Common myeloid progenitor, CD34-positive (primary cell): ENCODE data around the gene P2RY14.

ENCODE experiments used
- CTCF ChIA-PET: fragments of 350-600 bp; sonication (Branson Sonifier 250); formaldehyde crosslinking; loops from one replicate; lab custom pipeline; 2021; ENCODE audit warnings: antibody characterized with exemption; lab: Charles Lee
- POLR2A ChIA-PET: fragments of 350-600 bp; sonication (Branson Sonifier 250); formaldehyde crosslinking; loops from one replicate; lab custom pipeline; 2021; ENCODE audit warnings: antibody characterized with exemption; lab: Charles Lee
- DNase-seq, 3 donors: peaks; one replicate each; pipeline versions ENCODE4 v3.0.0 to v3.0.0-alpha.2; 2013
- H3K27ac ChIP-seq, 2 experiments: 1 replicate in 1 of 2; 2 replicates in 1 of 2; pipeline ENCODE4 v1.7.0; 2013; ENCODE audit warnings: inconsistent platforms in 2 of 2, low read length in 2 of 2, mild to moderate bottlenecking in 2 of 2, low read depth in 1 of 2, moderate library complexity in 1 of 2; ENCODE audit not compliant: severe bottlenecking in 2 of 2, insufficient read depth in 1 of 2, poor library complexity in 1 of 2
- H3K27me3 ChIP-seq, 5 experiments: replicated peaks in 2 of 5; 1 replicate in 3 of 5; 2 replicates in 2 of 5; pipeline versions ENCODE4 v1.6.1 to v1.7.0; 2013; ENCODE audit warnings: low read length in 4 of 5, mild to moderate bottlenecking in 2 of 5, moderate library complexity in 2 of 5, inconsistent platforms in 1 of 5; ENCODE audit not compliant: insufficient read depth in 5 of 5, control insufficient read depth in 4 of 5
- H3K36me3 ChIP-seq, 4 experiments: 1 replicate in 2 of 4; 2 replicates in 2 of 4; pipeline versions ENCODE4 v1.6.1 to v1.7.0; 2013; ENCODE audit warnings: low read length in 3 of 4, control low read depth in 1 of 4, mild to moderate bottlenecking in 1 of 4; ENCODE audit not compliant: control insufficient read depth in 4 of 4, insufficient read depth in 4 of 4
- H3K4me1 ChIP-seq, 4 experiments: 1 replicate in 3 of 4; 2 replicates in 1 of 4; pipeline versions ENCODE4 v1.6.1 to v1.7.1; 2013; ENCODE audit warnings: low read length in 3 of 4, mild to moderate bottlenecking in 3 of 4, control low read depth in 1 of 4, inconsistent platforms in 1 of 4, moderate library complexity in 1 of 4; ENCODE audit not compliant: control insufficient read depth in 4 of 4, insufficient read depth in 4 of 4; ENCODE audit errors: control extremely low read depth in 1 of 4
- H3K4me3 ChIP-seq, 7 experiments: 1 replicate in 4 of 7; 2 replicates in 3 of 7; pipeline versions ENCODE4 v1.5.1 to v1.7.0; 2013; ENCODE audit warnings: mild to moderate bottlenecking in 7 of 7, low read length in 6 of 7, moderate library complexity in 6 of 7, inconsistent platforms in 2 of 7, low read depth in 2 of 7, control low read depth in 1 of 7; ENCODE audit not compliant: insufficient read depth in 4 of 7, control insufficient read depth in 1 of 7; ENCODE audit errors: extremely low read depth in 1 of 7
- H3K9me3 ChIP-seq, 5 experiments: 1 replicate in 4 of 5; 2 replicates in 1 of 5; pipeline versions ENCODE4 v1.6.1 to v1.7.1; 2013; ENCODE audit warnings: low read length in 4 of 5, mild to moderate bottlenecking in 2 of 5, inconsistent platforms in 1 of 5, low read depth in 1 of 5, moderate library complexity in 1 of 5; ENCODE audit not compliant: control insufficient read depth in 4 of 5, insufficient read depth in 2 of 5; ENCODE audit errors: control extremely low read depth in 1 of 5
- WGBS: methylation state at CpG from one replicate; pipeline ENCODE4 v1.1.5; 2013; ENCODE audit not compliant: insufficient coverage; 5-methylcytosine and 5-hydroxymethylcytosine counted together

P2RY14 gene

GRCh38 chr3:151312972-151313371 lies 34.6 kb upstream of the P2RY14 start:
- Histone ChIP-seq H3K27ac (no peak overlapping the region), H3K4me3 (no peak overlapping the region), H3K36me3 (peaks cover 0 to 11% (median 4%) of the 10 kb centered on the region in 4 experiments), H3K27me3 (no peaks in the 10 kb centered on the region), H3K9me3 (no peaks in the 10 kb centered on the region), H3K4me1 (no peaks in the 10 kb centered on the region)
- ChIA-PET CTCF (interaction anchor here (0.8 to 1.7 kb wide), 4 partner anchors 8 to 85 kb away, joined by 3 to 6 read pairs (median 4); no protein-coding TSS in a partner anchor), POLR2A (no interaction called here)
- DNase-seq, result no peak
- WGBS, result 100% methylated on average over 3 of the region's 3 CpGs

- H3K36me3 ChIP-seq, result peaks cover 0 to 9% (median 4%) of the 10 kb centered on the region in 4 experiments
- ChIA-PET CTCF (interaction anchor here (2.3 kb wide), 1 partner anchor 16 kb away, joined by 6 read pairs; no protein-coding TSS in a partner anchor), POLR2A (no interaction called here)
- no peaks in the 10 kb centered on the region for H3K27me3 ChIP-seq
- no peak overlapping the region for H3K27ac ChIP-seq
- peaks cover 0 to 3% (median 0%) of the 10 kb centered on the region in 4 experiments for H3K4me1 ChIP-seq
- no peak for DNase-seq
- H3K9me3 ChIP-seq, result no peaks in the 10 kb centered on the region
- no peak overlapping the region for H3K4me3 ChIP-seq
- 100% methylated on average over 2 of the region's 2 CpGs for WGBS
Measured at GRCh38 chr3:151309566-151309965, 31.2 kb upstream of the P2RY14 start.

GRCh38 chr3:151307583-151308488 lies 29.5 kb upstream of the P2RY14 start:
- peaks cover 0 to 3% (median 0%) of the 10 kb centered on the region in 4 experiments for H3K4me1 ChIP-seq
- peaks cover 0 to 15% (median 6%) of the 10 kb centered on the region in 4 experiments for H3K36me3 ChIP-seq
- ChIA-PET CTCF (interaction anchor here (0.9 to 1.7 kb wide), 3 partner anchors 9 to 121 kb away, joined by 3 to 6 read pairs (median 4); no protein-coding TSS in a partner anchor), POLR2A (no interaction called here)
- no peak overlapping the region for H3K4me3 ChIP-seq
- H3K9me3 ChIP-seq, result no peaks in the 10 kb centered on the region
- H3K27me3 ChIP-seq, result no peaks in the 10 kb centered on the region
- no peak overlapping the region for H3K27ac ChIP-seq
- no peak for DNase-seq
- no CpG with 5 or more reads among the region's 1 CpG for WGBS

GRCh38 chr3:151307131-151307530 lies 28.8 kb upstream of the P2RY14 start:
- H3K4me1 ChIP-seq, result peaks cover 0 to 3% (median 0%) of the 10 kb centered on the region in 4 experiments
- ChIA-PET POLR2A (no interaction called here), CTCF (interaction anchor here (0.9 to 1.7 kb wide), 4 partner anchors 8 to 120 kb away, joined by 3 to 6 read pairs (median 5); no protein-coding TSS in a partner anchor)
- no peak overlapping the region for H3K4me3 ChIP-seq
- no peaks in the 10 kb centered on the region for H3K9me3 ChIP-seq
- H3K27me3 ChIP-seq, result no peaks in the 10 kb centered on the region
- H3K36me3 ChIP-seq, result peaks cover 0 to 13% (median 5%) of the 10 kb centered on the region in 4 experiments
- no peak for DNase-seq
- no peak overlapping the region for H3K27ac ChIP-seq

GRCh38 chr3:151306168-151306810 lies 27.9 kb upstream of the P2RY14 start:
- Histone ChIP-seq H3K4me1 (peaks cover 0 to 3% (median 0%) of the 10 kb centered on the region in 4 experiments), H3K4me3 (no peak overlapping the region), H3K27me3 (no peaks in the 10 kb centered on the region), H3K36me3 (peaks cover 0 to 10% (median 4%) of the 10 kb centered on the region in 4 experiments), H3K9me3 (no peaks in the 10 kb centered on the region), H3K27ac (no peak overlapping the region)
- 96% methylated on average over 5 of the region's 6 CpGs for WGBS
- DNase-seq, result no peak
- POLR2A ChIA-PET, result no interaction called here
- CTCF ChIA-PET, result interaction anchor here (1.7 kb wide), 1 partner anchor 20 kb away, joined by 6 read pairs; no protein-coding TSS in a partner anchor

- Histone ChIP-seq H3K9me3 (no peaks in the 10 kb centered on the region), H3K27me3 (no peaks in the 10 kb centered on the region), H3K4me1 (peaks cover 0 to 3% (median 0%) of the 10 kb centered on the region in 4 experiments), H3K4me3 (no peak overlapping the region), H3K36me3 (peaks cover 0 to 10% (median 4%) of the 10 kb centered on the region in 4 experiments), H3K27ac (no peak overlapping the region)
- no peak for DNase-seq
- CTCF ChIA-PET, result interaction anchor here (0.8 to 1.8 kb wide), 4 partner anchors 8 to 21 kb away, joined by 3 to 6 read pairs (median 4); no protein-coding TSS in a partner anchor
- POLR2A ChIA-PET, result no interaction called here
- WGBS, result 88% methylated on average over 2 of the region's 4 CpGs
Measured at GRCh38 chr3:151305775-151306151, 27.4 kb upstream of the P2RY14 start.
